AG04450 (cell line): ENCODE measurements around the gene RPP40. TPM values are rescaled to one million over a fixed set of nuclear protein-coding genes. Genes with fewer than 3 reads are reported as not detected.

Source experiments
- CTCF ChIA-PET: fragments of 300-600, 350-600 bp; formaldehyde crosslinking; extraction: SDS; loops from one replicate; lab custom pipeline; 2022; ENCODE audit warnings: antibody characterized with exemption, inconsistent platforms; lab: Charles Lee
- POLR2A ChIA-PET: fragments of 350-600 bp; formaldehyde crosslinking; extraction: SDS; loops from one replicate; lab custom pipeline; 2021; ENCODE audit warnings: antibody characterized with exemption, inconsistent platforms; lab: Yijun Ruan, JAX
- DNase-seq: peaks from one replicate; pipeline ENCODE4 v3.0.0-alpha.2; 2011; ENCODE audit warnings: low read depth, low spot score
- H3K27ac ChIP-seq: one replicate; pipeline ENCODE4 v1.5.1; 2012; ENCODE audit warnings: low read depth, low read length, control low read depth
- H3K27me3 ChIP-seq: one replicate; pipeline ENCODE4 v1.6.0; 2012; ENCODE audit warnings: low read length; ENCODE audit not compliant: control insufficient read depth, insufficient read depth
- H3K4me3 ChIP-seq: 2 replicates; pipeline ENCODE4 v1.5.1; 2011; ENCODE audit warnings: mild to moderate bottlenecking, low read depth, low read length, control low read depth
- H3K9me3 ChIP-seq: 2 replicates; pipeline ENCODE4 v1.5.1; 2012; ENCODE audit warnings: low read length; ENCODE audit not compliant: control insufficient read depth, insufficient read depth
- polyA plus RNA-seq: library from polyadenylated mRNA; depleted of rRNA; stranded (reverse); fragments of >200 nt; gene quantifications from 2 replicates; pipeline ENCODE4 v1.2.3, GENCODE V29; 2011
- TF ChIP-seq, protein P1 (sequence below): IDR thresholded peaks from 2 replicates; pipeline ENCODE4 v1.5.1; 2011; ENCODE audit warnings: low read depth, low read length, control low read depth, inconsistent platforms

RPP40 gene
- polyA plus RNA-seq, 1 experiment: 8.2 TPM

DNA sequence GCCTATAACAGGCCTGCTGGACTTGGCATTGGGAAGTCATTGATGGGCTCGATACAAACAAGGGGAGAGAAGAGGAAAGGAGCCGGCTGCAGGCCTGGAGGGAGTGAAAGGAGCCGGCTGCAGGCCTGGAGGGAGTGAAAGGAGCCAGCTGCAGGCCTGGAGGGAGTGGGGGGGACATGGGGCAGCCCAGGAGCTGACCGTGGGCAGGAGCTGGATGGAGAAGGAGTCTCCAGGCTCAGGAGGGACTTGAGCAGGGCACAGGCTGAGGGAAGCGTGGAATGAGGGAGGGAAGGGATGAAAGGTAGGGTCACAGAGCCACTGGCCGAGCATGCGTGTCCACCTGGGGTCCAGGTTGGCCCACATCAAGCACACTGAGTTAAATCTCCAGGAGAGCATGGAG is 32.0 kb downstream of the RPP40 start:
- no peak overlapping the region for H3K4me3 ChIP-seq
- no peak for DNase-seq
- H3K27ac ChIP-seq: no peak overlapping the region
- ChIA-PET POLR2A (interaction anchor here (0.7 kb wide), 1 partner anchor 113 kb away, joined by 3 read pairs; the partner anchor contains the start of gene PPP1R3G), CTCF (interaction anchor here (1.0 kb wide), 1 partner anchor 31 kb away, joined by 6 read pairs; no protein-coding TSS in a partner anchor)
- H3K9me3 ChIP-seq: no peaks in the 10 kb centered on the region; the same call in 1 of the 2 replicates
- TF ChIP-seq, protein P1, sequence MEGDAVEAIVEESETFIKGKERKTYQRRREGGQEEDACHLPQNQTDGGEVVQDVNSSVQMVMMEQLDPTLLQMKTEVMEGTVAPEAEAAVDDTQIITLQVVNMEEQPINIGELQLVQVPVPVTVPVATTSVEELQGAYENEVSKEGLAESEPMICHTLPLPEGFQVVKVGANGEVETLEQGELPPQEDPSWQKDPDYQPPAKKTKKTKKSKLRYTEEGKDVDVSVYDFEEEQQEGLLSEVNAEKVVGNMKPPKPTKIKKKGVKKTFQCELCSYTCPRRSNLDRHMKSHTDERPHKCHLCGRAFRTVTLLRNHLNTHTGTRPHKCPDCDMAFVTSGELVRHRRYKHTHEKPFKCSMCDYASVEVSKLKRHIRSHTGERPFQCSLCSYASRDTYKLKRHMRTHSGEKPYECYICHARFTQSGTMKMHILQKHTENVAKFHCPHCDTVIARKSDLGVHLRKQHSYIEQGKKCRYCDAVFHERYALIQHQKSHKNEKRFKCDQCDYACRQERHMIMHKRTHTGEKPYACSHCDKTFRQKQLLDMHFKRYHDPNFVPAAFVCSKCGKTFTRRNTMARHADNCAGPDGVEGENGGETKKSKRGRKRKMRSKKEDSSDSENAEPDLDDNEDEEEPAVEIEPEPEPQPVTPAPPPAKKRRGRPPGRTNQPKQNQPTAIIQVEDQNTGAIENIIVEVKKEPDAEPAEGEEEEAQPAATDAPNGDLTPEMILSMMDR: no peak
- peaks cover 5% of the 10 kb centered on the region for H3K27me3 ChIP-seq

DNA sequence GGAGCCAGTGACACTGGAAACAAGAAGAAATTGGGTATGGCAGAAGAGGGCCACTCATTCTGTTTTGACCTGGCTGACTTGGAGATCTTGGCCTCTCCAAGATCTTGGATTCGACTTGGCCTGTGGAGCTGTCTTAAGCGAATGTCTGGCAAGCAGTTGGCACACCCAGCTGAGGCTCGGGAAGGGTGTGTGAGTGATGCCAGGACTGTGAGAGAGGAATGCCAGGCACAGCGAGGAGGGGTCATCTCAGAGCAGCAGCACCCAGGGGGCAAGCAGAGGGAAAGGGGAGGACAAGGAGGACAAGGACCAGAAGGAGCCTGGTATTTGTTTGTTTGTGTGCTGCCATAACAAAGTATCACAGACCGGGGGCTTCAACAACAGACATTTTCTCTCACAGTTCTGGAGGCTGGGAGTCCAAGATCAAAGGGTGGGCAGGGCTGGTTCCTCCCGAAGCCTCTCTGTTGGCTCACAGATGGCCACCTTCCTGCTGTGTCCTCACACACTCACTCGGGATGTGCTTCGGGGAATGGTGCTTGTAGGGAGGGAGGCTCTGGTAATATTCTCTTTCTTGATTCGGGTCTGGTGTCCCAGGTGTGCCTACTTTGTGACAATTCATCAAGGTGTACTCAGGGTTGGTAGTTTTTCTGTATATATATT is 33.0 kb downstream of the RPP40 start:
- TF ChIP-seq, protein P1: no peak
- DNase-seq: no peak
- Histone ChIP-seq H3K4me3 (no peak overlapping the region), H3K27me3 (peaks cover 5% of the 10 kb centered on the region), H3K9me3 (no peaks in the 10 kb centered on the region; the same call in 1 of the 2 replicates), H3K27ac (no peak overlapping the region)
- POLR2A ChIA-PET: no interaction called here
- CTCF ChIA-PET: no interaction called here

DNA sequence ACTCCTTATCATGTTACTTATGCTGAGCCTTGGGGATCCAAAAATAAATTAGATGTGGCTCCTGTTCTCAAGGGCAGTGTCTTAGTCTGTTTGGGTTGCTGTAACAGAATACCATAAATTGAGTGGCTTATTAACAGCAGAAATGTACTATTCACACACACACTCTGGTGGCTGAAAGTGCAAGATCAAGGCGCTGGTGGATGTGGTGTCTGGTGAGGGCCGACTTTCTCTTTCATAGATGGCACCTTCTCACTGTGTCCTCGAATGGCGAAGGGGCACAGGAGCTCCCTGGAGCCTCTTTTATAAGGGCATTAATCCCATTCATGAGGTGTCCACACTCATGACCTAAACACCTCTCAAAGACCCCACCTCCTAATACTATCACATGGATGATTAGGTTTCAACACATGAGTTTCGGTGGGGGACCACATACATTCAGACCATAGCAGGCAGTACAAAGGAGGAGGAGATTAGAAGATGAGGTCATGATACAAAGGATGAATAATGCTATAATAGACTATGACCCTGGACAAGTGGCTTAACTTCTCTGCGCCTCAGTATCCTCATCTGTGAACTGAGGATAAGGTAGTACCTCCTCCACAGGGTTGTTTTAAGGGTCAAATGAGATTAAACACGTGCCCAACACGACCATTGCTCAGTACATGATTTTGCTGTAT is 34.1 kb downstream of the RPP40 start:
- H3K9me3 ChIP-seq: no peaks in the 10 kb centered on the region
- CTCF ChIA-PET: no interaction called here
- H3K27me3 ChIP-seq: peaks cover 5% of the 10 kb centered on the region
- no peak for DNase-seq
- TF ChIP-seq, protein P1: no peak
- POLR2A ChIA-PET: no interaction called here
- H3K4me3 ChIP-seq: no peak overlapping the region
- no peak overlapping the region for H3K27ac ChIP-seq

DNA sequence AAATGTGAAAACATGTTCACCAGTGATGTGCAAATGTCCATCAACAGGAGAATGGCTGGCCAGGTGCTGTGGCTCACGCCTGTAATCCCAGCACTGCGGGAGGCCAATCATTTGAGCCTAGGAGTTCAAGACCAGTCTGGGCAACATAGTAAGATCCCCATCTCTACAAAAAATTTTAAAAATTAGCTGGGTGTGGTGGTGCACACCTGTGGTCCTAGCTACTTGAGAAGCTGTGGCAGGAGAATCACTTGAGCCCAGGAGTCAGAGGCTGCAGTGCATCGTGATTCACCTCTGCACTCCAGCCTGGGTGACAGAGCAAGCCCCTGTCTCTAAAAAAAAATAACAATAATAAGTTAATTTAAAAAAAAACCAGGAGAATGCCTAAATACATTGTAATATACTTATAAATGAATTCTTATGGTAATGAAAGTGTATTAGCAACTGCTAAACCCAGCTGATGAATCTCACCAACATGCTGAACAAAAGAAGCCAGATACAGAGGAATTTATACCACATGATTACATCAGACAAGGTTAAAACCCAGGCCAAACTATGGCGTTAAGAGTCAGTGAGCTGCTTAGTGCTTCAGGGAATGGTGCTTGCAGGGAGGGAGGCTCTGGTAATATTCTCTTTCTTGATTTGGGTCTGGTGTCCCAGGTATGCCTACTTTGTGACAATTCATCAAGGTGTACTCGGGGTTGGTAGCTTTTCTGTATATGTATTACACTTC is 36.4 kb downstream of the RPP40 start:
- Histone ChIP-seq H3K4me3 (no peak overlapping the region), H3K27ac (no peak overlapping the region), H3K27me3 (peaks cover 5% of the 10 kb centered on the region), H3K9me3 (no peaks in the 10 kb centered on the region)
- CTCF ChIA-PET: no interaction called here
- POLR2A ChIA-PET: no interaction called here
- TF ChIP-seq, protein P1: no peak
- no peak for DNase-seq
